Measurements from ENCODE around the gene SLCO4A1. TPM values are rescaled to one million over a fixed set of nuclear protein-coding genes. Genes with fewer than 3 reads are reported as not detected.

The SLCO4A1 gene
- total and polyA plus RNA-seq, 2 of the 4 experiments (the other 2 are of a cell fraction) = 0.72 to 1.1 TPM

DNA sequence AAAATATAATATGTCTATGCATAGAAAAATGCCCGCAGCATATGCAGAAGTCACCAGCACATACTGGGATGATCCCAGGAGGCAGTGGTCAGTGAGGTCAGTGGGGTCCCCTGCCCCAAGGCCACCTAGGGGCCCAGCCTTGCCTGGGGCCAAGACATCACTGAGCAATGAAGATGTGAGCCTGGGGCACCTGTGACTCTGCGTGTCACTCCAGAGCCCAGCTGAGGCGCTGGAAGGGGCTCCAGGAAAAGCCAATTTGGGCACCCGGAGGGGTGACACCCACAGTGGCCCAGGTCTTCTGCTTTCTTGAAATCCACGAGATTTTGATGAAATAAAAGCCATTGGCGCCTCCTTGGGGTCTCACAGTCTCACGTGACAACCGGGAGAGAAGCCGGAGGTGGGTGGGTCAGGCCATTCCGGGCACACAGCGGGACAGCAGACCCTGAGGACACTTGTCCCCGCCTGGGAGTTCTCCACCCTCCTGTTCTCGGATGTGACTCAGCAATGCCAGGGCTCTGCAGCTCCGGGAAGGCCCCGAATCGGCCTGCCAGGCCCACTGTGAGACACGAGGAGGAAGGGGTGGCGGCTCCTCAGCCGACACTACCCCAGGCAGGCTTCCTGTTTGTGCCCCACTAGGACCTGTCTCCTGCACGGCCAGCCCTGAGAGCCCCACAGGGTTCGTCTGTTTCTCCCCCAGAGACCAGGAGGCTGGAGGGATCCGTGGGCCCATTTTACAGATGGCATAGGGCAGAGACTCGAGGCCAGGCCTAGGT lies 24.4 kb upstream of the SLCO4A1 start:
- ChIA-PET POLR2A (ENCODE audit: unreplicated experiment) (no interaction called here), CTCF (interaction anchor here (0.7 to 1.5 kb wide), 3 partner anchors 8 to 69 kb away, joined by 3 to 7 read pairs (median 3); no protein-coding TSS in a partner anchor)
- H2BK120ac ChIP-seq (ENCODE audit: low read depth, low read length) = no peak overlapping the region
- no peak overlapping the region for H2AFZ ChIP-seq (replicated peaks; ENCODE audit: low read length, poor library complexity)
- H3K36me3 ChIP-seq (ENCODE audit: control insufficient read depth, insufficient read depth, low read length) = no peaks in the 10 kb centered on the region
- TF ChIP-seq, protein P1, sequence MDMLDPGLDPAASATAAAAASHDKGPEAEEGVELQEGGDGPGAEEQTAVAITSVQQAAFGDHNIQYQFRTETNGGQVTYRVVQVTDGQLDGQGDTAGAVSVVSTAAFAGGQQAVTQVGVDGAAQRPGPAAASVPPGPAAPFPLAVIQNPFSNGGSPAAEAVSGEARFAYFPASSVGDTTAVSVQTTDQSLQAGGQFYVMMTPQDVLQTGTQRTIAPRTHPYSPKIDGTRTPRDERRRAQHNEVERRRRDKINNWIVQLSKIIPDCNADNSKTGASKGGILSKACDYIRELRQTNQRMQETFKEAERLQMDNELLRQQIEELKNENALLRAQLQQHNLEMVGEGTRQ (IDR thresholded peaks at IDR 0.05; ENCODE audit: low read depth, low read length) = no peak
- TF ChIP-seq RAD21 (IDR thresholded peaks at IDR 0.05; ENCODE audit: low read length) = no peak
- no peak for TF ChIP-seq BHLHE40 (IDR thresholded peaks at IDR 0.05; ENCODE audit: low read depth, low read length)
- no peak for TF ChIP-seq POLR2A (IDR thresholded peaks at IDR 0.05; ENCODE audit: low read depth, low read length)
- TF ChIP-seq MAFK (IDR thresholded peaks at IDR 0.05; ENCODE audit: low read depth, low read length) = no peak
- TF ChIP-seq CEBPB (IDR thresholded peaks at IDR 0.05; ENCODE audit: low read depth, low read length) = no peak
- TF ChIP-seq CHD1 (IDR thresholded peaks at IDR 0.05; ENCODE audit: low read depth, low read length) = no peak
- no peak for TF ChIP-seq FOS (IDR thresholded peaks at IDR 0.05; ENCODE audit: low read depth, low read length)
- no peak for TF ChIP-seq MXI1 (IDR thresholded peaks at IDR 0.05; ENCODE audit: borderline replicate concordance, low read depth, low read length)
- no peak for TF ChIP-seq RFX5 (IDR thresholded peaks at IDR 0.05; ENCODE audit: low read depth, low read length)
- TF ChIP-seq, protein P2, sequence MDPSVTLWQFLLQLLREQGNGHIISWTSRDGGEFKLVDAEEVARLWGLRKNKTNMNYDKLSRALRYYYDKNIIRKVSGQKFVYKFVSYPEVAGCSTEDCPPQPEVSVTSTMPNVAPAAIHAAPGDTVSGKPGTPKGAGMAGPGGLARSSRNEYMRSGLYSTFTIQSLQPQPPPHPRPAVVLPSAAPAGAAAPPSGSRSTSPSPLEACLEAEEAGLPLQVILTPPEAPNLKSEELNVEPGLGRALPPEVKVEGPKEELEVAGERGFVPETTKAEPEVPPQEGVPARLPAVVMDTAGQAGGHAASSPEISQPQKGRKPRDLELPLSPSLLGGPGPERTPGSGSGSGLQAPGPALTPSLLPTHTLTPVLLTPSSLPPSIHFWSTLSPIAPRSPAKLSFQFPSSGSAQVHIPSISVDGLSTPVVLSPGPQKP (IDR thresholded peaks at IDR 0.05; ENCODE audit: borderline replicate concordance, low read depth, low read length) = no peak
- no peak for TF ChIP-seq NFE2L2 (IDR thresholded peaks at IDR 0.05; ENCODE audit: low read depth, low read length)
- TF ChIP-seq, protein P3, sequence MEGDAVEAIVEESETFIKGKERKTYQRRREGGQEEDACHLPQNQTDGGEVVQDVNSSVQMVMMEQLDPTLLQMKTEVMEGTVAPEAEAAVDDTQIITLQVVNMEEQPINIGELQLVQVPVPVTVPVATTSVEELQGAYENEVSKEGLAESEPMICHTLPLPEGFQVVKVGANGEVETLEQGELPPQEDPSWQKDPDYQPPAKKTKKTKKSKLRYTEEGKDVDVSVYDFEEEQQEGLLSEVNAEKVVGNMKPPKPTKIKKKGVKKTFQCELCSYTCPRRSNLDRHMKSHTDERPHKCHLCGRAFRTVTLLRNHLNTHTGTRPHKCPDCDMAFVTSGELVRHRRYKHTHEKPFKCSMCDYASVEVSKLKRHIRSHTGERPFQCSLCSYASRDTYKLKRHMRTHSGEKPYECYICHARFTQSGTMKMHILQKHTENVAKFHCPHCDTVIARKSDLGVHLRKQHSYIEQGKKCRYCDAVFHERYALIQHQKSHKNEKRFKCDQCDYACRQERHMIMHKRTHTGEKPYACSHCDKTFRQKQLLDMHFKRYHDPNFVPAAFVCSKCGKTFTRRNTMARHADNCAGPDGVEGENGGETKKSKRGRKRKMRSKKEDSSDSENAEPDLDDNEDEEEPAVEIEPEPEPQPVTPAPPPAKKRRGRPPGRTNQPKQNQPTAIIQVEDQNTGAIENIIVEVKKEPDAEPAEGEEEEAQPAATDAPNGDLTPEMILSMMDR (conservative IDR thresholded peaks at IDR 0.05; ENCODE audit: low read depth, low read length) = no peak
- TF ChIP-seq RCOR1 (IDR thresholded peaks at IDR 0.05; ENCODE audit: insufficient replicate concordance, low read length) = no peak
- no peak overlapping the region for H3K18ac ChIP-seq (ENCODE audit: low read depth, low read length)
- WGBS, 2 experiments (ENCODE audit: extremely low coverage in 2 of 2, insufficient read length in 1 of 2) = 80% methylated on average over 9 of the region's 23 CpGs; no CpG with 5 or more reads in 1 of the 2 experiments
- peaks cover under 1% of the 10 kb centered on the region; the same call in 1 of the 2 replicates for H3K9me1 ChIP-seq (ENCODE audit: insufficient read depth, low read length)
- no peak overlapping the region for H3K4ac ChIP-seq (ENCODE audit: low read depth, low read length)
- H3K4me3 ChIP-seq (ENCODE audit: insufficient read depth, low read depth, low read length) = no peak overlapping the region
- intact Hi-C loops (cut with micrococcal nuclease) = loop anchor here (1.0 kb wide), 2 partner anchors 118 to 208 kb away; no protein-coding TSS in a partner anchor
- no peak overlapping the region for H2BK20ac ChIP-seq (ENCODE audit: low read depth, low read length)
- no peak overlapping the region for H3K4me2 ChIP-seq (ENCODE audit: low read depth, low read length)
- H3K79me1 ChIP-seq (ENCODE audit: low read depth in 1 of 2, low read length in 2 of 2) = no peaks in the 10 kb centered on the region
- H3K23ac ChIP-seq (ENCODE audit: low read depth, low read length) = no peak overlapping the region
- no peak overlapping the region for H3K27ac ChIP-seq (ENCODE audit: insufficient read depth, low read length)
- no peak for DNase-seq
- H3K9me3 ChIP-seq (ENCODE audit: control insufficient read depth, insufficient read depth, low read length) = no peaks in the 10 kb centered on the region
- peaks cover under 1% of the 10 kb centered on the region; the same call in 1 of the 2 replicates for H3K4me1 ChIP-seq (ENCODE audit: control insufficient read depth, insufficient read depth, low read length)
- no peak overlapping the region for H4K91ac ChIP-seq (ENCODE audit: insufficient read depth, low read depth, low read length)
- BruUV-seq (replicated peaks) = no TSS peak
- H3K9ac ChIP-seq (ENCODE audit: low read depth, low read length) = no peak overlapping the region
- no peak overlapping the region for H4K8ac ChIP-seq (ENCODE audit: low read depth in 2 of 2, low read length in 2 of 2)
- H3K27me3 ChIP-seq (ENCODE audit: control insufficient read depth, insufficient read depth, low read length) = peaks cover 16% of the 10 kb centered on the region
- no peak overlapping the region for H3K56ac ChIP-seq (ENCODE audit: extremely low read depth, insufficient read depth, low read length)
- H2BK5ac ChIP-seq (ENCODE audit: low read depth, low read length, poor library complexity, severe bottlenecking) = no peak overlapping the region
- H2BK15ac ChIP-seq (ENCODE audit: low read depth, low read length) = no peak overlapping the region
- H2AK5ac ChIP-seq (ENCODE audit: low read depth, low read length) = no peak overlapping the region
- no peak overlapping the region for H4K5ac ChIP-seq (ENCODE audit: low read depth, low read length)
- in situ Hi-C loops (cut with MboI; ENCODE audit: low sequenced_read_pairs) = loop anchor here (10.0 to 25.0 kb wide), 2 partner anchors 113 to 331 kb away; no protein-coding TSS in a partner anchor
- dilution Hi-C loops (cut with HindIII; ENCODE audit: low sequenced_read_pairs, unreplicated experiment) = no loop called here
- no peak overlapping the region for H3K14ac ChIP-seq (replicated peaks; ENCODE audit: low read depth, low read length)
- peak overlapping the region; percentile 26 for H2AK9ac ChIP-seq (replicated peaks; ENCODE audit: low read depth, low read length, poor library complexity)
- ATAC-seq (ENCODE audit: low read depth) = no peak
- no peaks in the 10 kb centered on the region for H4K20me1 ChIP-seq (ENCODE audit: insufficient read depth, low read length)

Data from IMR-90 (cell line).